ENCODE results near the gene PDRG1.

Gene PDRG1

GRCh38 chr20:31991339-31991705, 39.5 kb upstream of the PDRG1 start:
- H3K27ac ChIP-seq (ENCODE audit: low read length, poor library complexity, severe bottlenecking), result no peak overlapping the region
- H3K9me3 ChIP-seq (ENCODE audit: control insufficient read depth, low read length), result no peaks in the 10 kb centered on the region
- H4K8ac ChIP-seq (ENCODE audit: low read length), result no peak overlapping the region
- peaks cover 3% of the 10 kb centered on the region for H3K4me1 ChIP-seq (ENCODE audit: control insufficient read depth, insufficient read depth, low read depth, low read length)
- no peak overlapping the region for H2BK5ac ChIP-seq (ENCODE audit: low read depth, low read length, poor library complexity, severe bottlenecking)
- no peak overlapping the region for H2BK12ac ChIP-seq (ENCODE audit: low read length in 2 of 2)
- peaks cover 53 to 55% of the 10 kb centered on the region in 2 experiments for H3K27me3 ChIP-seq (ENCODE audit: control insufficient read depth in 1 of 2, insufficient read depth in 1 of 2, low read length in 2 of 2)
- H3K9ac ChIP-seq (ENCODE audit: low read length), result no peak overlapping the region
- no peak overlapping the region for H2BK15ac ChIP-seq (ENCODE audit: low read depth, poor library complexity, severe bottlenecking)
- no peak overlapping the region for H3K14ac ChIP-seq (ENCODE audit: low read length in 2 of 2)
- no peak overlapping the region for H3K4me3 ChIP-seq (ENCODE audit: insufficient read depth in 1 of 2, low read depth in 1 of 2, low read length in 2 of 2)
- H4K91ac ChIP-seq (ENCODE audit: low read length), result no peak overlapping the region
- no peak overlapping the region for H3K18ac ChIP-seq (ENCODE audit: low read depth in 1 of 2, low read length in 2 of 2)
- no peak overlapping the region for H3K4me2 ChIP-seq (ENCODE audit: low read length, poor library complexity, severe bottlenecking)
- H3K79me1 ChIP-seq (replicated peaks; ENCODE audit: low read length, poor library complexity, severe bottlenecking), result no peaks in the 10 kb centered on the region
- 60% methylated on average over 1 of the region's 1 CpG for WGBS
- H2AFZ ChIP-seq (ENCODE audit: low read depth, low read length), result no peak overlapping the region
- no peak overlapping the region for H2BK120ac ChIP-seq (ENCODE audit: low read depth, low read length)
- no peak for DNase-seq
- no peaks in the 10 kb centered on the region for H3K36me3 ChIP-seq (ENCODE audit: control insufficient read depth in 1 of 2, insufficient read depth in 2 of 2, low read depth in 1 of 2, low read length in 2 of 2)
- H3K23ac ChIP-seq (ENCODE audit: low read length in 2 of 2), result no peak overlapping the region
- no peak overlapping the region for H3K4ac ChIP-seq (ENCODE audit: low read depth in 1 of 2, low read length in 2 of 2)
- no peak overlapping the region for H2AK5ac ChIP-seq (ENCODE audit: low read length, severe bottlenecking)

DNA sequence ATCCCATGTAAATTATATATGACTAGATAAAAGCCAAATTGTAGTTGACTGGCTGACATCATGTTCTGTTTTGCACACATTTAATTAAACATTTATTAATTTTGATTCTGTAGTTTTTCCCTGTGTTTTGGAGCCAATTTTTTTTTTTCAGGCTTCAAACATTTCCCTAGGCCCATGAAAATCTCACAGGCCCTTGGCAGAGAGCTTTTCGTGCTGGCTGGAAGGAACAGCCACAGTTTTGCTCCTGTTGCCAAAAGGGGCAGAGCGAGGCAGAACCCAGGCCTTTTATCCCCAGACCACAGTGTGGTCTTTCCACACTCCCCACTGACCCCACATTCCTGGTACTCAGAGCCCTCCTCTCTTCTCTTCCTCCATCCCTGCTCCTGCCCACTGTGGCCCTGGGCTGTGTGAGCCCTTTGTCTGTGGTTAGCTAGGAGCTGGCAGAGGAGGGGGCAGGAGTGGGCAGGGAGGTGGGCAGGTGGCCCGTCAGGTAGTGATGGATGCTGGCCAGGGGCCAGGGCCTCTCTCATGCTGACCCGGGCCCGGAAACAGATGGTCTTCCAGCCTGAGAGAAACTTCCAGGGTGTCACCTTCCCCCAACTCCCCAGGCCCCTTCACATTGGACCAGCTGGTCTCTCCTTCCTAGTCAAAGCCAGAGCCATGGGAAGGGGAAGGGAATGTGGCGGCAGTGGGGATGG, 38.9 kb upstream of the PDRG1 start:
- 81% methylated on average over 4 of the region's 6 CpGs for WGBS
- Histone ChIP-seq H2BK120ac (ENCODE audit: low read depth, low read length) (no peak overlapping the region), H3K79me1 (replicated peaks; ENCODE audit: low read length, poor library complexity, severe bottlenecking) (no peaks in the 10 kb centered on the region), H2AK5ac (ENCODE audit: low read length, severe bottlenecking) (no peak overlapping the region), H3K36me3 (ENCODE audit: control insufficient read depth in 1 of 2, insufficient read depth in 2 of 2, low read depth in 1 of 2, low read length in 2 of 2) (no peaks in the 10 kb centered on the region), H2AFZ (ENCODE audit: low read depth, low read length) (no peak overlapping the region), H3K9ac (ENCODE audit: low read length) (no peak overlapping the region), H3K4me3 (ENCODE audit: insufficient read depth in 1 of 2, low read depth in 1 of 2, low read length in 2 of 2) (no peak overlapping the region), H3K18ac (ENCODE audit: low read depth in 1 of 2, low read length in 2 of 2) (no peak overlapping the region), H2BK12ac (ENCODE audit: low read length in 2 of 2) (no peak overlapping the region), H3K4ac (ENCODE audit: low read depth in 1 of 2, low read length in 2 of 2) (no peak overlapping the region), H3K27me3 (ENCODE audit: control insufficient read depth in 1 of 2, insufficient read depth in 1 of 2, low read length in 2 of 2) (peaks cover 49 to 50% of the 10 kb centered on the region in 2 experiments), H4K8ac (ENCODE audit: low read length) (no peak overlapping the region), H3K27ac (ENCODE audit: low read length, poor library complexity, severe bottlenecking) (no peak overlapping the region), H2BK15ac (ENCODE audit: low read depth, poor library complexity, severe bottlenecking) (no peak overlapping the region), H2BK5ac (ENCODE audit: low read depth, low read length, poor library complexity, severe bottlenecking) (no peak overlapping the region), H4K91ac (ENCODE audit: low read length) (no peak overlapping the region), H3K4me2 (ENCODE audit: low read length, poor library complexity, severe bottlenecking) (no peak overlapping the region), H3K4me1 (ENCODE audit: control insufficient read depth, insufficient read depth, low read depth, low read length) (peaks cover 3% of the 10 kb centered on the region), H3K9me3 (ENCODE audit: control insufficient read depth, low read length) (no peaks in the 10 kb centered on the region), H3K14ac (ENCODE audit: low read length in 2 of 2) (no peak overlapping the region), H3K23ac (ENCODE audit: low read length in 2 of 2) (no peak overlapping the region)
- DNase-seq, result no peak

DNA sequence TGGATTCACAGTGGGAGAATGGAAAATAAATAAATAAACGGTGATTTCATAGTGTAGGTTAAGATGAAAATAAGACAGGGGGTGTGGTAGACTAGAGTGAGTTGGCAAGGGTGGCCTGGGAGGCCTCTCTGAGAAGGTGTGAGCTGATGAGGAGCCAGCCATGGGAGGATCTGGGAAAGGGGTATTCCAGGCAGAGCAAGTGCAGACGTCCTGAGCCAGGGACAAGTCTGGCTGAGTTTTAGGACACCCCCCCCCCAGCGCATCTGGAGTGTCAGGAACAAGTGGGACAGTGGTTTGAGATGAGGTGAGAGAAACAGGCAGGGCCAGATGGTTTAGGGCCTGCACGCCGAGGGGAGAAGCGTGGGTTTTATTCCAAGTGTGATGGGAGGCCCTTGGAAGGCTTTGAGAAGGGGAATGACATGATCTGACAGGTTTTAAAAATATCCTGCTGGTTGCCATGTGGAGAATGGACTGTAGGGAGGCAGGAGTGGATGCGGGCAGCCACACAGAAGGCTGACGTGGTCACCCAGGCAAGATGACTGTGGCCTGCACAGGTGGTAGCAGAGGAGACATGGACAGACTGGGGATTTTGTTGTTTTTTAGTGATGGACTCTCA, 37.3 kb upstream of the PDRG1 start:
- Histone ChIP-seq H2BK120ac (ENCODE audit: low read depth, low read length) (no peak overlapping the region), H3K9me3 (ENCODE audit: control insufficient read depth, low read length) (no peaks in the 10 kb centered on the region), H3K14ac (ENCODE audit: low read length in 2 of 2) (no peak overlapping the region), H2BK12ac (ENCODE audit: low read length in 2 of 2) (no peak overlapping the region), H3K36me3 (ENCODE audit: control insufficient read depth in 1 of 2, insufficient read depth in 2 of 2, low read depth in 1 of 2, low read length in 2 of 2) (no peaks in the 10 kb centered on the region), H3K27me3 (ENCODE audit: control insufficient read depth in 1 of 2, insufficient read depth in 1 of 2, low read length in 2 of 2) (peaks cover 48% of the 10 kb centered on the region in 2 experiments), H2BK15ac (ENCODE audit: low read depth, poor library complexity, severe bottlenecking) (no peak overlapping the region), H3K9ac (ENCODE audit: low read length) (no peak overlapping the region), H3K18ac (ENCODE audit: low read depth in 1 of 2, low read length in 2 of 2) (no peak overlapping the region), H2BK5ac (ENCODE audit: low read depth, low read length, poor library complexity, severe bottlenecking) (no peak overlapping the region), H3K27ac (ENCODE audit: low read length, poor library complexity, severe bottlenecking) (no peak overlapping the region), H3K4me2 (ENCODE audit: low read length, poor library complexity, severe bottlenecking) (no peak overlapping the region), H2AFZ (ENCODE audit: low read depth, low read length) (no peak overlapping the region), H4K8ac (ENCODE audit: low read length) (no peak overlapping the region), H3K79me1 (replicated peaks; ENCODE audit: low read length, poor library complexity, severe bottlenecking) (no peaks in the 10 kb centered on the region), H2AK5ac (ENCODE audit: low read length, severe bottlenecking) (no peak overlapping the region), H3K4me1 (ENCODE audit: control insufficient read depth, insufficient read depth, low read depth, low read length) (no peaks in the 10 kb centered on the region), H4K91ac (ENCODE audit: low read length) (no peak overlapping the region), H3K23ac (ENCODE audit: low read length in 2 of 2) (no peak overlapping the region), H3K4me3 (ENCODE audit: insufficient read depth in 1 of 2, low read depth in 1 of 2, low read length in 2 of 2) (no peak overlapping the region), H3K4ac (ENCODE audit: low read depth in 1 of 2, low read length in 2 of 2) (no peak overlapping the region)
- DNase-seq, result no peak
- whole genome bisulfite sequencing, result 81% methylated on average over 8 of the region's 8 CpGs

GRCh38 chr20:31988430-31989015, 36.7 kb upstream of the PDRG1 start:
- no peak overlapping the region for H2BK12ac ChIP-seq (ENCODE audit: low read length in 2 of 2)
- no peak overlapping the region for H3K4me3 ChIP-seq (ENCODE audit: insufficient read depth in 1 of 2, low read depth in 1 of 2, low read length in 2 of 2)
- no peak for DNase-seq
- H3K27me3 ChIP-seq (ENCODE audit: control insufficient read depth in 1 of 2, insufficient read depth in 1 of 2, low read length in 2 of 2), result peaks cover 44 to 45% of the 10 kb centered on the region in 2 experiments
- H3K79me1 ChIP-seq (replicated peaks; ENCODE audit: low read length, poor library complexity, severe bottlenecking), result no peaks in the 10 kb centered on the region
- no peak overlapping the region for H4K8ac ChIP-seq (ENCODE audit: low read length)
- H3K27ac ChIP-seq (ENCODE audit: low read length, poor library complexity, severe bottlenecking), result no peak overlapping the region
- no peak overlapping the region for H3K4me2 ChIP-seq (ENCODE audit: low read length, poor library complexity, severe bottlenecking)
- no peak overlapping the region for H2BK15ac ChIP-seq (ENCODE audit: low read depth, poor library complexity, severe bottlenecking)
- peak overlapping the region in 1 of 2 experiments; percentile 1 for H3K14ac ChIP-seq (ENCODE audit: low read length in 2 of 2)
- H3K4ac ChIP-seq (ENCODE audit: low read depth in 1 of 2, low read length in 2 of 2), result no peak overlapping the region
- H3K36me3 ChIP-seq (ENCODE audit: control insufficient read depth in 1 of 2, insufficient read depth in 2 of 2, low read depth in 1 of 2, low read length in 2 of 2), result no peaks in the 10 kb centered on the region
- 76% methylated on average over 5 of the region's 5 CpGs for WGBS
- H2BK120ac ChIP-seq (ENCODE audit: low read depth, low read length), result no peak overlapping the region
- no peak overlapping the region for H2AFZ ChIP-seq (ENCODE audit: low read depth, low read length)
- no peak overlapping the region for H2BK5ac ChIP-seq (ENCODE audit: low read depth, low read length, poor library complexity, severe bottlenecking)
- no peak overlapping the region for H2AK5ac ChIP-seq (ENCODE audit: low read length, severe bottlenecking)
- H3K18ac ChIP-seq (ENCODE audit: low read depth in 1 of 2, low read length in 2 of 2), result no peak overlapping the region
- H3K9me3 ChIP-seq (ENCODE audit: control insufficient read depth, low read length), result no peaks in the 10 kb centered on the region
- no peak overlapping the region for H3K23ac ChIP-seq (ENCODE audit: low read length in 2 of 2)
- no peak overlapping the region for H3K9ac ChIP-seq (ENCODE audit: low read length)
- no peak overlapping the region for H4K91ac ChIP-seq (ENCODE audit: low read length)
- H3K4me1 ChIP-seq (ENCODE audit: control insufficient read depth, insufficient read depth, low read depth, low read length), result no peaks in the 10 kb centered on the region

All from mesenchymal stem cell (in vitro differentiated cells and primary cell).